Cardiac ventricle fibroblast (primary cell): ENCODE results near the gene TOR2A. TPM values are rescaled to one million over a fixed set of nuclear protein-coding genes. Genes with fewer than 3 reads are reported as not detected.

Experiments used
- total RNA-seq: library from RNA; depleted of rRNA; stranded (reverse); fragments of >200 nt; gene quantifications from 2 replicates; pipeline ENCODE4 v1.2.3, GENCODE V29; 2015

The TOR2A gene
- 6.9 and 7.1 TPM in 2 replicates for total RNA-seq

GRCh38 chr9:127734747-127735529, at the start of gene TOR2A:
TSS of gene TOR2A (minus strand) at chr9:127735294. CDS start at chr9:127735270, 24 bp downstream.

GRCh38 chr9:127778280-127779135, 43.4 kb upstream of the TOR2A start, which contains the start of gene SH2D3C:
TSS of gene SH2D3C (minus strand) at chr9:127778666. CDS start at chr9:127778627, 39 bp downstream.

GRCh38 chr9:127715470-127716337, 19.4 kb downstream of the TOR2A start, which contains the start of the genes PTRH1 and TTC16:
TSS of gene PTRH1 (minus strand) at chr9:127715663. CDS start at chr9:127715639, 24 bp downstream.
TSS of gene TTC16 (plus strand) at chr9:127716079. CDS start at chr9:127716146, 67 bp downstream.

GRCh38 chr9:127706836-127707241, 28.3 kb downstream of the TOR2A start, which contains the start of gene CFAP157:
TSS of gene CFAP157 (plus strand) at chr9:127706988. CDS start at chr9:127707032, 44 bp downstream.

Other genes with a start within 250 kb of the TOR2A start
- 51.5 and 85.1 TPM in 2 replicates for gene STXBP1, start 123.0 kb downstream of the TOR2A start, total RNA-seq
- gene CFAP157, start 28.3 kb downstream of the TOR2A start, total RNA-seq: not detected in 2 replicates
- gene PTRH1, start 19.6 kb downstream of the TOR2A start, total RNA-seq: 17.0 and 17.7 TPM in 2 replicates
- gene TTC16, start 19.2 kb downstream of the TOR2A start, total RNA-seq: not detected in 2 replicates
- 1.1 and 2.5 TPM in 2 replicates for gene SH2D3C, start 43.4 kb upstream of the TOR2A start, total RNA-seq
- 49.6 and 59.7 TPM in 2 replicates for gene CDK9, start 50.7 kb upstream of the TOR2A start, total RNA-seq
- gene FPGS, start 67.6 kb upstream of the TOR2A start, total RNA-seq: 35.1 and 35.9 TPM in 2 replicates
- 213 and 258 TPM in 2 replicates for gene ENG, start 119.4 kb upstream of the TOR2A start, total RNA-seq
- gene AK1, start 142.4 kb upstream of the TOR2A start, total RNA-seq: 53.7 and 57.8 TPM in 2 replicates
- 79.0 and 95.3 TPM in 2 replicates for gene ST6GALNAC6, start 164.3 kb upstream of the TOR2A start, total RNA-seq
- 67.5 and 83.5 TPM in 2 replicates for gene ST6GALNAC4, start 181.7 kb upstream of the TOR2A start, total RNA-seq
- 0.44 and 4.5 TPM in 2 replicates for gene PIP5KL1, start 195.5 kb upstream of the TOR2A start, total RNA-seq
- 13.0 and 14.4 TPM in 2 replicates for gene DPM2, start 202.6 kb upstream of the TOR2A start, total RNA-seq
- gene EEIG1, start 245.7 kb upstream of the TOR2A start, total RNA-seq: 13.5 and 15.4 TPM in 2 replicates